Glomerular visceral epithelial cell (primary cell): ENCODE measurements around the gene ZNF396.
A peak's percentile ranks its signal among the peaks of the same experiment; 100 is the strongest.

Source experiments
- DNase-seq: peaks from one replicate; pipeline ENCODE4 v3.0.0-alpha.2; 2016; ENCODE audit errors: extremely low spot score

ZNF396 gene

GRCh38 chr18:35335866-35336265 lies 41.3 kb downstream of the ZNF396 start:
- DNase-seq, result no peak

DNA sequence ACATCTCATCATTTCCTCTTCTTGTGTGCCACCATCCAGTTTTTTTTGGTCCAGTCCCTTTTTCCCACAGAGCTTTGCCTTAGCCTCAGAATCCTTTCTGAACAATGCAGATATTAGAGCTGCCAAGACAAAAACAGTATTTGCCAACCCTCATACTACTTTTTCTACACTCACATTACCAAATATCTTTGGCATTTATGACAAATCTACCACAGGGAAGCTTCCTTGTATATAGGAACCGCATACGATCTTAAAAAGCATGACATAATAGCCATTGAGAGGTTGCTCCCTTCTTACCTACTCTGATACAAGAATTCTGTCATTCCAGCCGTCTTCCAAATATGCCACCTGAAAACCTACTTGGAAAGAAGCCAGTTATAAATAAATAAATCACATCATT lies 42.3 kb downstream of the ZNF396 start:
- peak; percentile 72 for DNase-seq

DNA sequence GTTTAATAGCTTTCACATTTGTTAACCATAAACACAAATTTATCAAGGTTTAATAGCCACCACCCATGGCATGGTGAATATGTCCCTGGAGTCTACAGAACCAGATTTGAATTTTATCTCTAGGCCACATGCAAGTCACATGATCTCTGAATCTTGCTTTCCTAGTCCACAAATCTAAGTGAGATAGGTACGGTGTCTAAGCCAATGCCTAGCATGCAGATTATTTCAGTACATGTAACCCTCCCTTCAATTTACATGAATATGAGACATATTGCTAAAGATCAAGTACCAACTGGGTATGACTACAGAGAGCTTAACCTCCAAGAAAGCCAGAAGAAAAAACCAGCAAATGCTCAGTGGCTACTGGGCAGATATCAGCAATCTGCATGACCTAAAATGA lies 42.9 kb downstream of the ZNF396 start:
- no peak for DNase-seq

GRCh38 chr18:35331367-35332087 lies 45.6 kb downstream of the ZNF396 start:
- DNase-seq, result no peak

DNA sequence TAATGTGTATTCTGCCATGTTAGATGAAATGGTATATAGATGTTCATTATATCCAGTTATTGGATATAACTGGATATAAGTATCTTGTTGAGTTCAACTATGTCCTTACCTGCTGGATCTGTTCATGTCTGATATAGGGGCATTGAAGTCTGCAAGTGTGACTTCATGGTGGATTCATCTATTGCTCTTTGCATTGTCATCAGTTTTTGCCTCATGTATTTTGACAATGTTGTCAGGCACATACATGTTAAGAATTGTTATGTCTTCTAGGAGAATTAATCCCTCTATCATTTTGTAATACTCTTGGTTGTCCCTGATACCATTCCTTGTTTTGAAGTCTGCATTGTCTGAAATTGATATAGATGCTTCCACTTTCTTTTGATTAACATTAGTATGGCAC lies 48.3 kb downstream of the ZNF396 start:
- DNase-seq, result no peak

- DNase-seq, result no peak
Measured at GRCh38 chr18:35326695-35327387, 50.3 kb downstream of the ZNF396 start.

DNA sequence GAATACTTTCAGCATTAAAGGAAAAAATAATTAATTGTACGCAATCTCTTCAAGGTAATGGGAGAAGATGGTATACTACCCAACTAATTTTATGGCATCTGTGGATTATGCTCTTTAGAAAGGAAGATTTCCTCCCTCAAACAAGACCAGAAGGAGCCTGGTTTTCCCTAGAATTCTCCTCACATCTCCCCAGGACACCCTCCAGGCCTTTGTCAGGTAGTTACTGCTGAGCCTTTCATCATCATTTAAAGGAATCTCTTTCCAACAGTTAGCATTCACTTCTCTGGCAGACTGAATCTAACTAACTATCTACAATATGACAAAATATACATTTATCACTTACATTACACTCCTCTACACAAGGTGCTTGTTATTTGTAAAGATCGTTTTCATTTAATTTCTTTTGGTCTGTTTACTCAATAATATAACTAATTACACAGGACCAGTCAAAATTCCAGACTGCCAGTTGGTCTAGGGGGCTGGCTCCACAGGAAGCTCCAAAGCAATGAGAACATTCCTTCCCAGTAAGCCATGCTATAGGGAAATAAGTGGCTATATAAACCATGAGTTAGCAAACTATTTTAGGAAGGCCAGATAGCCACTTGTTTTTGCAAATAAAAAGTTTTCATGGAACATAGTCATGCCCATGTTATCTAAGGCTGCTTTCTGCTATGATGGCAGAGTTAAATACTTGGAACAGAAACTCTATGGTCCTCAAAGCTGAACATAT lies 52.0 kb downstream of the ZNF396 start:
- DNase-seq, result no peak

DNA sequence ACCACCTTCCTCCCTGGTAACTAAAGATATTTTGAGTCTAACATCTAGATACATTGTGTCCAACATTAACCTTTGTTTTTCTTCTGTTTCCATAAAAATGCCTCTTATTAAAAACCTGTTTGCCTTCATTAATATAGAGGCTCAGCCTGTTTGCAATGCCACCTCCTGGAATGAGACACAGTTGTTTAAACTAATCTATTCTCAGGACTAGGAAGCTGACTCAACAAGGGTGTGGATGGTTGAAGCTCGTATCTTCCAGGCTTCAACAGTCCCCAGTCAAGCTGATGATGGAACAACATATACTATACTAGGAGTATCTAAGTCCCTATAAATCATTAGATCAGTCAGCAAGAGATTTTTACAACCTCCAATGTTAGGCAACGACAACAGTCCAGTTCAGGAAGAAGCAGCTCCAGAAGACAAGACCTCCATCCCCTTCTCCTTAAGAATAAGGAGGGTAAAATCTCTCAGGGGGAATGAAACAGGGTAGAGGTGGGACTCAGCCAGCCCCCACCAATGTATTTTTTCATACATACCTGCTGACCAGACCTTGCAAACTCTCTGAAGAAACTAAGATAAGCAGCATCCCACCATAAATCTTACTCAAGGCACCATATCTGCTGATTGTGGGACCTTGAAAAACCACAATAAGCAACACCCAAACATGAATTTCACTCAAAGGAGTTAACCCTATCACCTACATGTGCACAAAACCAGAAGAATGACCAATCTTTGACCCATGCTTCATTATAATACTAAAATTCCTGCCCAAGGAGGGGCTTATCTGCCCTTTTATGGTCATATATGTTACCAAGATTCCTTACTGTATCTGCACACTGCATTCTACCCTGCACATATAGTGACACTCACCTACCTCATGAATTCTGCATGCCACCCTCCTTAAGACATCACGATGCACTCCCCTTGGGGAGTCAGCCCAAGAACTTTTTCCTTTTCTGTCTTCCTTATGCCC lies 54.4 kb downstream of the ZNF396 start:
- no peak for DNase-seq
